GM19023 (cell line): ENCODE measurements around the gene ADAMTSL5.
A peak's percentile ranks its signal among the peaks of the same experiment; 100 is the strongest.
"Not testable (repeated sequence)": the region's sequence is repeated elsewhere in the genome, so short reads cannot be mapped to it uniquely, and the experiment has no call there.

Experiments
- ATAC-seq: cut with Tn5 transposase; IDR thresholded peaks from one replicate; pipeline ENCODE4 v1.9.1; 2021; ENCODE audit warnings: mild to moderate bottlenecking, moderate library complexity; ENCODE audit not compliant: unreplicated experiment

ADAMTSL5 gene

GRCh38 chr19:1482361-1483130, 30.3 kb downstream of the ADAMTSL5 start:
- ATAC-seq = no peak

- no peak for ATAC-seq
These were observed 30.9 kb downstream of the ADAMTSL5 start for GRCh38 chr19:1481893-1482360.

GRCh38 chr19:1481224-1481892, 31.5 kb downstream of the ADAMTSL5 start:
- no peak for ATAC-seq

- ATAC-seq = peak; percentile 84
These were observed 33.7 kb downstream of the ADAMTSL5 start, which contains the start of gene C19orf25 for GRCh38 chr19:1478934-1479707. Gene C19orf25, minus strand, starts transcription at chr19:1479215. Its CDS starts 312 bp downstream, at chr19:1478903.

GRCh38 chr19:1477056-1477455, 35.8 kb downstream of the ADAMTSL5 start:
- ATAC-seq = not testable (repeated sequence)

- no peak for ATAC-seq
These were observed 36.9 kb downstream of the ADAMTSL5 start for GRCh38 chr19:1475751-1476437.

GRCh38 chr19:1474765-1475351, 38.0 kb downstream of the ADAMTSL5 start:
- no peak for ATAC-seq

- no peak for ATAC-seq
These were observed 38.6 kb downstream of the ADAMTSL5 start for GRCh38 chr19:1474011-1474764.

- ATAC-seq = no peak
These were observed 39.6 kb downstream of the ADAMTSL5 start for GRCh38 chr19:1473085-1473851.

GRCh38 chr19:1472231-1473084, 40.4 kb downstream of the ADAMTSL5 start:
- no peak for ATAC-seq

- no peak for ATAC-seq
These were observed 41.2 kb downstream of the ADAMTSL5 start for GRCh38 chr19:1471515-1472160.

- no peak for ATAC-seq
These were observed 41.8 kb downstream of the ADAMTSL5 start for GRCh38 chr19:1471010-1471514.

- ATAC-seq = no peak
These were observed 42.4 kb downstream of the ADAMTSL5 start for GRCh38 chr19:1470305-1471009.

GRCh38 chr19:1470055-1470304, 42.8 kb downstream of the ADAMTSL5 start:
- ATAC-seq = no peak

- ATAC-seq = no peak
These were observed 43.4 kb downstream of the ADAMTSL5 start for GRCh38 chr19:1469255-1470054.

GRCh38 chr19:1468821-1469254, 44.0 kb downstream of the ADAMTSL5 start:
- ATAC-seq = no peak
